Colonic mucosa (tissue), 4 donors: ENCODE results near the gene DIAPH1. TPM values are rescaled to one million over a fixed set of nuclear protein-coding genes. Genes with fewer than 3 reads are reported as not detected.

Source experiments
- DNase-seq: peaks from one replicate; pipeline ENCODE4 v3.0.0-alpha.2; 2020
- H3K27ac ChIP-seq: fragments of 200-600 bp; one replicate; pipeline ENCODE4 v1.8.0; 2021
- H3K27me3 ChIP-seq: fragments of 200-600 bp; one replicate; pipeline ENCODE4 v1.8.0; 2021
- H3K36me3 ChIP-seq: fragments of 200-600 bp; one replicate; pipeline ENCODE4 v1.8.0; 2021
- H3K4me1 ChIP-seq: fragments of 200-600 bp; one replicate; pipeline ENCODE4 v1.8.0; 2021; ENCODE audit warnings: mild to moderate bottlenecking
- H3K4me3 ChIP-seq: fragments of 200-600 bp; one replicate; pipeline ENCODE4 v1.8.0; 2021
- H3K9ac ChIP-seq, 2 donors: one replicate each; pipeline ENCODE4 v1.7.0; 2013; ENCODE audit warnings: control low read depth in 2 of 2, low read depth in 2 of 2, low read length in 2 of 2
- H3K9me3 ChIP-seq: fragments of 200-600 bp; one replicate; pipeline ENCODE4 v1.8.0; 2021
- CTCF ChIP-seq: fragments of 200-600 bp; IDR thresholded peaks from one replicate; pipeline ENCODE4 v1.8.0; 2022; ENCODE audit warnings: antibody characterized with exemption, mild to moderate bottlenecking
- intact Hi-C: fragments of 100-400 bp; cut with DNase I; formaldehyde crosslinking; loops from one replicate; pipeline ENCODE4 v1.14.1; 2022
- total RNA-seq, 2 donors: library from RNA; stranded (reverse); fragmentation: NEBNext Ultra II Directional in 1 of 2; extraction: Animal tissue kit (Norgen Biotek cat#: 25700) in 1 of 2; gene quantifications; one replicate each; pipeline ENCODE4 v1.2.1, GENCODE V29; 2021
- donor health status: healthy.
- donor health status: DM: no; HTN: no; CAD: no.
- donor health status: DM: no; HTN: no; CAD: no.

Gene DIAPH1
- total RNA-seq, 2 donors from 2014 or later: 113 to 143 TPM

DNA sequence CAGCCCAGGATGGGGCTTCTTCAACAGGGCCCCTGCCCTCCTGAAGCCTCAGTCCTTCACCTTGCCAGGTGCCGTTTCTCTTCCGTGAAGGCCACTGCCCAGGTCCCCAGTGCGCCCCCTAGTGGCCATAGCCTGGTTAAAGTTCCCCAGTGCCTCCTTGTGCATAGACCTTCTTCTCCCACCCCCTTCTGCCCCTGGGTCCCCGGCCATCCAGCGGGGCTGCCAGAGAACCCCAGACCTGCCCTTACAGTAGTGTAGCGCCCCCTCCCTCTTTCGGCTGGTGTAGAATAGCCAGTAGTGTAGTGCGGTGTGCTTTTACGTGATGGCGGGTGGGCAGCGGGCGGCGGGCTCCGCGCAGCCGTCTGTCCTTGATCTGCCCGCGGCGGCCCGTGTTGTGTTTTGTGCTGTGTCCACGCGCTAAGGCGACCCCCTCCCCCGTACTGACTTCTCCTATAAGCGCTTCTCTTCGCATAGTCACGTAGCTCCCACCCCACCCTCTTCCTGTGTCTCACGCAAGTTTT lies 106.3 kb downstream of the DIAPH1 start:
- Histone ChIP-seq H3K9ac (peak overlapping the region; percentile 57 to 64), H3K36me3 (no peaks in the 10 kb centered on the region), H3K27ac (peak overlapping the region; percentile 70), H3K4me1 (peaks cover 8% of the 10 kb centered on the region), H3K9me3 (no peaks in the 10 kb centered on the region), H3K27me3 (no peaks in the 10 kb centered on the region), H3K4me3 (peak overlapping the region; percentile 36)
- intact Hi-C loops: no loop called here
- TF ChIP-seq CTCF: peak; percentile 86
- peak; percentile 94 for DNase-seq

GRCh38 chr5:141511771-141512325 lies 107.0 kb downstream of the DIAPH1 start:
- H3K36me3 ChIP-seq: no peaks in the 10 kb centered on the region
- no peaks in the 10 kb centered on the region for H3K9me3 ChIP-seq
- TF ChIP-seq CTCF: no peak
- intact Hi-C loops: no loop called here
- no peak overlapping the region for H3K27ac ChIP-seq
- peak overlapping the region in 1 of 2 donors; percentile 57 for H3K9ac ChIP-seq
- no peak for DNase-seq
- H3K27me3 ChIP-seq: no peaks in the 10 kb centered on the region
- no peak overlapping the region for H3K4me3 ChIP-seq
- peaks cover 8% of the 10 kb centered on the region for H3K4me1 ChIP-seq

GRCh38 chr5:141510850-141511601 lies 107.8 kb downstream of the DIAPH1 start:
- no peaks in the 10 kb centered on the region for H3K27me3 ChIP-seq
- no peaks in the 10 kb centered on the region for H3K36me3 ChIP-seq
- DNase-seq: no peak
- no peak overlapping the region for H3K27ac ChIP-seq
- no peak overlapping the region for H3K9ac ChIP-seq
- TF ChIP-seq CTCF: no peak
- no peak overlapping the region for H3K4me3 ChIP-seq
- no peaks in the 10 kb centered on the region for H3K9me3 ChIP-seq
- intact Hi-C loops: no loop called here
- peaks cover 8% of the 10 kb centered on the region for H3K4me1 ChIP-seq

DNA sequence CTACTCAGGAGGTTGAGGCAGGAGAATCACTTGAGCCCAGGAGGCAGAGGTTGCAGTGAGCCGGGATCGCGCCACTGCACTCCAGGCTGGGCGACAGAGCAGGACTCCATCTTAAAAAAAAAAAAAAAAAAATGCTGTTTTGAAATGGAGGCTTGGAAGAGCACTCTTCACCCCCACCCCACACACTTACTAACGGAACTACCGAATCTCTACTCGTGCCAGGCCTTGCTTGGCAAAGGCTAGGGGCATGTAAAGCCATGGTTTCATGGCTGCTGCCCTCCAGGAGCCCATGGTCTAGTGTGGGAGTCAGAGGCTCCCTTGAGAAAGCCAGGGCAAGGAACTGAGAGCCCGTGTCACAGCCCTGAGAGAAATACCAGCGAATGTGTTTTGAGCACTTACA lies 108.6 kb downstream of the DIAPH1 start:
- Histone ChIP-seq H3K27me3 (no peaks in the 10 kb centered on the region), H3K27ac (no peak overlapping the region), H3K4me3 (no peak overlapping the region), H3K9ac (no peak overlapping the region), H3K4me1 (peaks cover 8% of the 10 kb centered on the region), H3K36me3 (no peaks in the 10 kb centered on the region), H3K9me3 (no peaks in the 10 kb centered on the region)
- no peak for DNase-seq
- no peak for TF ChIP-seq CTCF
- intact Hi-C loops: no loop called here

- Histone ChIP-seq H3K27me3 (no peaks in the 10 kb centered on the region), H3K4me3 (no peak overlapping the region), H3K36me3 (no peaks in the 10 kb centered on the region), H3K4me1 (peaks cover 3% of the 10 kb centered on the region), H3K27ac (peak overlapping the region; percentile 70), H3K9ac (peak overlapping the region in 1 of 2 donors; percentile 43), H3K9me3 (no peaks in the 10 kb centered on the region)
- intact Hi-C loops: no loop called here
- DNase-seq: no peak
- TF ChIP-seq CTCF: no peak
These were observed 109.8 kb downstream of the DIAPH1 start for GRCh38 chr5:141508798-141509611.
